NCI-H1694 (cell line): ENCODE results near the gene ZMYM3.
"Not testable (repeated sequence)": the region's sequence is repeated elsewhere in the genome, so short reads cannot be mapped to it uniquely, and the experiment has no call there.

Experiments
- DNase-seq: peaks from one replicate; lab custom pipeline; 2025; lab: John Stamatoyannopoulos, UW

The ZMYM3 gene

GRCh38 chrX:71254092-71254963 is at the start of gene ZMYM3:
Gene ZMYM3 (minus strand): TSS chrX:71254140. CDS start chrX:71253255, 885 bp downstream.
- peak; percentile 82 for DNase-seq

- DNase-seq = no peak
Measured at GRCh38 chrX:71302461-71303213, 48.7 kb upstream of the ZMYM3 start.

GRCh38 chrX:71301195-71301924 is 47.4 kb upstream of the ZMYM3 start, which contains the start of gene ITGB1BP2:
Gene ITGB1BP2 (plus strand): TSS chrX:71301750. CDS start chrX:71301807, 57 bp downstream.
- DNase-seq = no peak

GRCh38 chrX:71300495-71300894 is 46.6 kb upstream of the ZMYM3 start:
- not testable (repeated sequence) for DNase-seq

- not testable (repeated sequence) for DNase-seq
Measured at GRCh38 chrX:71300064-71300463, 46.1 kb upstream of the ZMYM3 start.

GRCh38 chrX:71298119-71298518 is 44.2 kb upstream of the ZMYM3 start:
- no peak for DNase-seq

- no peak for DNase-seq
Measured at GRCh38 chrX:71296806-71297205, 42.9 kb upstream of the ZMYM3 start.

GRCh38 chrX:71292669-71293365 is 38.9 kb upstream of the ZMYM3 start:
- no peak for DNase-seq

GRCh38 chrX:71291381-71291780 is 37.4 kb upstream of the ZMYM3 start:
- DNase-seq = no peak

GRCh38 chrX:71285929-71286328 is 32.0 kb upstream of the ZMYM3 start:
- no peak for DNase-seq

GRCh38 chrX:71283403-71284143 is 29.6 kb upstream of the ZMYM3 start, which contains the start of gene NONO:
Gene NONO (plus strand): TSS chrX:71283635. CDS start chrX:71290638, 7,003 bp downstream.
- peak; percentile 97 for DNase-seq

- no peak for DNase-seq
Measured at GRCh38 chrX:71282514-71283402, 28.8 kb upstream of the ZMYM3 start.

GRCh38 chrX:71281300-71281699 is 27.4 kb upstream of the ZMYM3 start:
- DNase-seq = not testable (repeated sequence)

- DNase-seq = not testable (repeated sequence)
Measured at GRCh38 chrX:71272313-71272712, 18.4 kb upstream of the ZMYM3 start.

- DNase-seq = no peak
Measured at GRCh38 chrX:71269801-71270395, 16.0 kb upstream of the ZMYM3 start.

- not testable (repeated sequence) for DNase-seq
Measured at GRCh38 chrX:71268624-71269023, 14.7 kb upstream of the ZMYM3 start.

GRCh38 chrX:71256856-71257255 is 2.9 kb upstream of the ZMYM3 start:
- DNase-seq = no peak

GRCh38 chrX:71256051-71256450 is 2.1 kb upstream of the ZMYM3 start:
- DNase-seq = no peak
